Measurements from ENCODE around the gene PEX14. TPM values are rescaled to one million over a fixed set of nuclear protein-coding genes. Genes with fewer than 3 reads are reported as not detected.

The PEX14 gene
- total and polyA plus RNA-seq, 9 of the 15 experiments (the other 6 are each of a cell fraction or from before 2014, with no cell fraction given): 2.6 to 45.7 (median 22.7) TPM

- TF ChIP-seq CCNT2 (IDR thresholded peaks at IDR 0.05; ENCODE audit: borderline replicate concordance, extremely low read depth, insufficient read length, low read depth, low read length) (no peak), ZFP1 (CRISPR knock-in tag; IDR thresholded peaks at IDR 0.05) (no peak), RCOR1 (IDR thresholded peaks at IDR 0.05; ENCODE audit: borderline replicate concordance in 1 of 2, low read depth in 2 of 2, low read length in 2 of 2) (no peak), TAF15 (IDR thresholded peaks at IDR 0.05; ENCODE audit: low read depth, low read length) (no peak), CXXC5 (CRISPR knock-in tag; IDR thresholded peaks at IDR 0.05) (peak; percentile 52; the same call in 1 of the 2 replicates), SMARCC2 (IDR thresholded peaks at IDR 0.05; ENCODE audit: low read depth) (no peak), DNMT1 (IDR thresholded peaks at IDR 0.05) (no peak), ZBTB33 (CRISPR knock-in tag; IDR thresholded peaks at IDR 0.05) (0 out of 2 replicates have a peak, but pooled peaks have one; percentile 17), ZNF134 (CRISPR knock-in tag; conservative IDR thresholded peaks at IDR 0.05) (no peak), SMARCA4 (IDR thresholded peaks at IDR 0.05) (0 out of 2 replicates have a peak, but pooled peaks have one; percentile 23), MYBL2 (IDR thresholded peaks at IDR 0.05; ENCODE audit: low read depth) (no peak), MYBL2 (CRISPR knock-in tag; IDR thresholded peaks at IDR 0.05; ENCODE audit: borderline replicate concordance) (no peak), SIRT6 (IDR thresholded peaks at IDR 0.05; ENCODE audit: low read depth, low read length) (no peak), BRF1 (IDR thresholded peaks at IDR 0.05; ENCODE audit: borderline replicate concordance, extremely low read depth, insufficient read length) (no peak), TEAD4 (IDR thresholded peaks at IDR 0.05; ENCODE audit: low read length) (no peak), TEAD4 (CRISPR knock-in tag; IDR thresholded peaks at IDR 0.05; ENCODE audit: borderline replicate concordance) (no peak), ESRRA (IDR thresholded peaks at IDR 0.05; ENCODE audit: borderline replicate concordance, low read depth) (no peak), DIDO1 (tag; IDR thresholded peaks at IDR 0.05; ENCODE audit: low read depth) (no peak), MAX (CRISPR knock-in tag; IDR thresholded peaks at IDR 0.05) (no peak), NR1H2 (CRISPR knock-in tag; IDR thresholded peaks at IDR 0.05) (no peak), KDM1A (IDR thresholded peaks at IDR 0.05) (no peak)
- TF ChIP-seq, protein P1, sequence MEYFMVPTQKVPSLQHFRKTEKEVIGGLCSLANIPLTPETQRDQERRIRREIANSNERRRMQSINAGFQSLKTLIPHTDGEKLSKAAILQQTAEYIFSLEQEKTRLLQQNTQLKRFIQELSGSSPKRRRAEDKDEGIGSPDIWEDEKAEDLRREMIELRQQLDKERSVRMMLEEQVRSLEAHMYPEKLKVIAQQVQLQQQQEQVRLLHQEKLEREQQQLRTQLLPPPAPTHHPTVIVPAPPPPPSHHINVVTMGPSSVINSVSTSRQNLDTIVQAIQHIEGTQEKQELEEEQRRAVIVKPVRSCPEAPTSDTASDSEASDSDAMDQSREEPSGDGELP (CRISPR knock-in tag; IDR thresholded peaks at IDR 0.05; ENCODE audit: borderline replicate concordance): no peak
- TF ChIP-seq, protein P2, sequence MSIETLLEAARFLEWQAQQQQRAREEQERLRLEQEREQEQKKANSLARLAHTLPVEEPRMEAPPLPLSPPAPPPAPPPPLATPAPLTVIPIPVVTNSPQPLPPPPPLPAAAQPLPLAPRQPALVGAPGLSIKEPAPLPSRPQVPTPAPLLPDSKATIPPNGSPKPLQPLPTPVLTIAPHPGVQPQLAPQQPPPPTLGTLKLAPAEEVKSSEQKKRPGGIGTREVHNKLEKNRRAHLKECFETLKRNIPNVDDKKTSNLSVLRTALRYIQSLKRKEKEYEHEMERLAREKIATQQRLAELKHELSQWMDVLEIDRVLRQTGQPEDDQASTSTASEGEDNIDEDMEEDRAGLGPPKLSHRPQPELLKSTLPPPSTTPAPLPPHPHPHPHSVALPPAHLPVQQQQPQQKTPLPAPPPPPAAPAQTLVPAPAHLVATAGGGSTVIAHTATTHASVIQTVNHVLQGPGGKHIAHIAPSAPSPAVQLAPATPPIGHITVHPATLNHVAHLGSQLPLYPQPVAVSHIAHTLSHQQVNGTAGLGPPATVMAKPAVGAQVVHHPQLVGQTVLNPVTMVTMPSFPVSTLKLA (conservative IDR thresholded peaks at IDR 0.05): no peak
- TF ChIP-seq, protein P3, sequence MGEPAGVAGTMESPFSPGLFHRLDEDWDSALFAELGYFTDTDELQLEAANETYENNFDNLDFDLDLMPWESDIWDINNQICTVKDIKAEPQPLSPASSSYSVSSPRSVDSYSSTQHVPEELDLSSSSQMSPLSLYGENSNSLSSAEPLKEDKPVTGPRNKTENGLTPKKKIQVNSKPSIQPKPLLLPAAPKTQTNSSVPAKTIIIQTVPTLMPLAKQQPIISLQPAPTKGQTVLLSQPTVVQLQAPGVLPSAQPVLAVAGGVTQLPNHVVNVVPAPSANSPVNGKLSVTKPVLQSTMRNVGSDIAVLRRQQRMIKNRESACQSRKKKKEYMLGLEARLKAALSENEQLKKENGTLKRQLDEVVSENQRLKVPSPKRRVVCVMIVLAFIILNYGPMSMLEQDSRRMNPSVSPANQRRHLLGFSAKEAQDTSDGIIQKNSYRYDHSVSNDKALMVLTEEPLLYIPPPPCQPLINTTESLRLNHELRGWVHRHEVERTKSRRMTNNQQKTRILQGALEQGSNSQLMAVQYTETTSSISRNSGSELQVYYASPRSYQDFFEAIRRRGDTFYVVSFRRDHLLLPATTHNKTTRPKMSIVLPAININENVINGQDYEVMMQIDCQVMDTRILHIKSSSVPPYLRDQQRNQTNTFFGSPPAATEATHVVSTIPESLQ (CRISPR knock-in tag; IDR thresholded peaks at IDR 0.05): no peak
Measured at GRCh38 chr1:10475510-10475909, 760 bp downstream of the PEX14 start (continued).
